HT1080 (cell line): ENCODE data around the gene NLGN2. TPM values are rescaled to one million over a fixed set of nuclear protein-coding genes. Genes with fewer than 3 reads are reported as not detected.

Source experiments
- DNase-seq: peaks from one replicate; pipeline ENCODE4 v3.0.0-alpha.2; 2015; ENCODE audit warnings: low read depth
- total RNA-seq: library from RNA; depleted of rRNA; stranded (reverse); fragments of >200 nt; shearing (Covaris generic); gene quantifications from 2 replicates; pipeline ENCODE4 v1.2.3, GENCODE V29; 2014

NLGN2 gene
- total RNA-seq, 1 experiment from 2014 or later, result 7.4 TPM

- DNase-seq, result peak; percentile 75
These were observed 5.8 kb downstream of the NLGN2 start for GRCh38 chr17:7413346-7413985.

- DNase-seq, result no peak
These were observed 7.2 kb downstream of the NLGN2 start for GRCh38 chr17:7414837-7415236.

DNA sequence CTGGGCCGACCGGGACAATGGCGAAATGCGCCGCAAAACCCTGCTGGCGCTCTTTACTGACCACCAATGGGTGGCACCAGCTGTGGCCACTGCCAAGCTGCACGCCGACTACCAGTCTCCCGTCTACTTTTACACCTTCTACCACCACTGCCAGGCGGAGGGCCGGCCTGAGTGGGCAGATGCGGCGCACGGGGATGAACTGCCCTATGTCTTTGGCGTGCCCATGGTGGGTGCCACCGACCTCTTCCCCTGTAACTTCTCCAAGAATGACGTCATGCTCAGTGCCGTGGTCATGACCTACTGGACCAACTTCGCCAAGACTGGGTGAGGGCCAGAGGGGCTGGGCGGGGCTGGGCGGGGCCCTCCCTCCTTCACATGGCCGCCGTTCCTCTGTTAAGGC is 8.1 kb downstream of the NLGN2 start:
- no peak for DNase-seq

DNA sequence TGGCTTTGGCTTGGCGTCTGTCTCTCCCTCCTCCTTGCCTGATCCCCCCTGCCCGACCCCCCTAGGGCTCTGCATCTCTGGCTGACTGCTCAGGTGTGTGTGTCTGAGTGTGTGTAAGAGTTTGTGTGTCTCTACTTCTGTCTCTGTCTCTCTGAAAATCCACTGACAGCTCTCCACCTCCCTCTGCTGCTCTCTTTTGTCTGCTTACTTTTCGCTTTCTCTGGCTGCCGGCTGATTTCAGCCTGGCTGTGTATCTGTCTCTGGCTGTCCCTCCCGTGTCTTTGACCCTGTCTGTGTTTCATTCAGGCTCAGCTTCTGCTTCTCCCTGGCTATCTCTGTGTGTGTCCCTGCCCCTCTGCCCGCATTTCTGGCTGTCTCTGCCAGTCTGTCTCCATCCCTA is 8.7 kb downstream of the NLGN2 start:
- DNase-seq, result no peak

GRCh38 chr17:7417056-7417655 is 9.5 kb downstream of the NLGN2 start:
- no peak for DNase-seq

GRCh38 chr17:7418472-7419152 is 11.0 kb downstream of the NLGN2 start:
- no peak for DNase-seq

DNA sequence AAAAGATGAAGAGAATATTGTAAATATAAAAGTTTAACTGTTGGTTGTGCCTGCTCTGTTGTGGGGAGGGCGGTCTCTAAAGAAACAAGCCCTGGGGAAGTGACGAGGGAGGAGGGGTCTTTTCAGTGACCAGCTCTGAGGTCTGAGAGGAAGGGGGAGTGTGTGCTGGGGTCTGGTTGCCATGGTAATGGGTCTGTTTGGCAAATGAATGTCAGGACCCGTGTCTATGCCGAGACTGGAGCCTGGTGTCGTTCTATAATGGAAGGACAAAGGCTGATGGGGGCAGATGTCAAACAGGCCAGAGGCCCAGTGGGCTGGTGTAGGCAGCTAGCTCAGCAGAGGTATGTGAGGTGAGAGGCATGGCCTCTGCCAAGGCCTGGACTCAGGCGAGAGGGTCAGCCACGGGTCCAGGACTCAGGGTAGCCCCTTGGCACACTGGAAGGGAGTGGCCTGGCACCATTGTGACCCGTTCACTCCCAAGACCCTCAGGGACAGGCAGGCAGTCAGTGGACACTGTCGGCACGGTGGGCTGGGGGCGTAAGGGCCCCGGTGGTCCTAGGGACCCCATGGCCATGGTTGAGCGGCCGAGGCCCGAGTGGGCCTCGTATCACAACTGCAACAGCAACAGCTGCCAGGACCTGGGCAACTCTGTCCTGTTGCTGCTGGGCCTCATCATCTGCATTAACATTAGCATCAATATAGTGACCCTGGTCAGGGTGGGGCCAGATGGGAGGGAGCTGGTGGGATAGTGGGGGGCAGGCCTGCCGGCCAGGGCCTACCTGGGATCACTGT is 12.4 kb downstream of the NLGN2 start, which contains the start of gene SPEM1:
Gene SPEM1 (plus strand): TSS at position 506 of the 792 bp plus-strand sequence. CDS start 61 bp downstream, at position 567.
- DNase-seq, result no peak

DNA sequence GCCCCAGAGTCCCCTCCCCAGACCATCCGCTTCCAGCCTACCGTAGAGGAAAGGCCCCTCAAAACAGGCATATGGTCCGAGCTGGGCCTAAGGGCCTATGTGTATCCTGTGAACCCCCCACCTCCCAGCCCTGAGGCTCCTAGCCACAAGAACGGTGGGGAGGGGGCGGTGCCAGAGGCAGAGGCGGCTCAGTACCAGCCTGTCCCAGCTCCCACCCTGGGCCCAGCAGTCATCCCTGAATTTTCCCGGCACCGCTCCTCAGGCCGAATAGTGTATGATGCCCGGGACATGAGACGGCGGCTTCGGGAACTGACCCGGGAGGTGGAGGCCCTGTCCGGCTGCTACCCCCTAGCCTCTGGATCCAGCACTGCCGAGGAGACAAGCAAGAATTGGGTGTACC is 13.5 kb downstream of the NLGN2 start:
- no peak for DNase-seq

DNA sequence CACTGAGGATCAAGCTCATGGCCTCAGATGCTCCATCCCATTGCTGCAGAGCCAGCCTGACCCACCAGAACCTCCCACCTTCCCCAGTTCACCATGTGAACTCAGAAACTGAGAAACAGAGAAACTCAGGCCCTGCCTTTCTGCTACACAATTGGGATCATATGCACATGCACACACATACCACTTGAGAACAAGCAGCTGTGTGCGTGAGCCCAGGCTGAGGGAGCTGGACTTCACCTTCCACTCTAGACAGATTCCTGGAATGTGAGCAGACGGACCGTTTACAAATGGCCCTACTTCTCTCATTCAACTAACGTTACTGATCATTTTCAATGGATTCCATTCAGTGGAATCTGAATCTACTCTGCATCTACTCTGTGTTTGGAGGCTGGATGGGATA is 16.0 kb downstream of the NLGN2 start:
- DNase-seq, result no peak

DNA sequence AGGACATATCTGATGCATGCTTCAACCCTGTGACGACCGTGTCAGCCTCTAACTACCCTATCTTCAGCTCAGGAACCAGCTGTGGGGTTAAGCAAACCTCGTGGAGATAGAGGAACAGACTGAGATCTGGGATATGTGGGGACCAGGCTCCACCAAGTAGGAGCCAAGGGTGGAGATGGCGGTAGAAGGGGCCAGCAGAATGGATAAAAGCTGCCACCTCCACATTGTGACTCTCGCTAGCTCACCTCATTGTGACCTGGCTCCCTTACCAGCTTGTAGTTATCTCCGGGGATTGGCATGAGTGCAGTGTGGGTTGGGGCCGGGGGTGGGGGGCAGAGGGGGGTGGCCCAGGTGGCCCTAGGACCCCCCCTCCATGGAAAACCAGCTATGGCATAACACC is 17.7 kb downstream of the NLGN2 start, which contains the start of gene SPEM2:
Gene SPEM2 (plus strand): TSS at position 301 of the 400 bp plus-strand sequence. CDS start 73 bp downstream, at position 374.
- DNase-seq, result no peak

DNA sequence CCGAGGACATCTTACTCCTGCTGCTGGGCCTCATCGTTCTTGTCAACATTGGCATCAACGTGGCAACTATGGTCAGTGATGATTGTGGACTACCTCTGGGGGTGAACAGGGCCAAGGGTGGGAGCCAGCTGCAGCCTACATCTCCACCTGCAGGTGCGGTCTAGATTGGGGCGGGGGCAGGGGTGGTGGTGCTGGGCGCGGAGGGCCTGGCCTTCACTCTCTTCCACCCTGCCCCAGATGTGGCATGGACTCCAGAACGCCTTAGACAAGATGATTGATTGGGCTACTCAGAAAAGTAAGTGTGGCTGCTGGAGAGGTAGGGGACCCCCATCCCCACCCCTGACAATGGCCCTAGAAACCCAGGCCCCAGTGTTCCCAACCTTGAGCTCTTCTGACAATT is 18.1 kb downstream of the NLGN2 start:
- DNase-seq, result no peak

DNA sequence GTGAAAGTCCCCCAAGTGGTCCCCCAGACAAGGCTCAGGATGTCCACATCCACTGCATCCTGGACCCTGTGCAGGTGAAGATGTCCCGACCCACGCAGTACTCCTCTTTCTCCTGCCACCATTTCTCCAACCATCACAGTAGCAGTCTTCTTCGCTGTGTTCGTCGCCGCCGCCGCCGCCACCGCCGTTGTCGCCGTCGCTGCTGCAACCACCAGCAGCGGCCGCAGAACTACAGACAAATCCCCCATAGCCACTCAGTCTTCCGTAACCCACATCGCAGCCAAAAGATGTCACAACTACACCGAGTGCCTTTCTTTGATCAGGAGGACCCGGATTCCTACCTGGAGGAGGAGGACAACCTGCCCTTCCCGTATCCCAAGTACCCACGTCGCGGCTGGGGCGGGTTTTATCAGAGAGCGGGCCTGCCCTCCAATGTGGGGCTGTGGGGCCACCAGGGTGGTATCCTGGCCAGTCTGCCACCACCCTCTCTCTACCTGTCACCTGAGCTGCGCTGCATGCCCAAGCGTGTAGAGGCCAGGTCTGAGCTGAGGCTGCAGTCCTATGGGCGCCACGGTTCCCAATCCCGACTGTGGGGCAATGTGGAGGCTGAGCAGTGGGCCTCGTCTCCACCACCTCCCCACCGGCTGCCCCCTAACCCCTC is 18.7 kb downstream of the NLGN2 start:
- DNase-seq, result no peak

- DNase-seq, result no peak
These were observed 19.3 kb downstream of the NLGN2 start for GRCh38 chr17:7426896-7427489.

DNA sequence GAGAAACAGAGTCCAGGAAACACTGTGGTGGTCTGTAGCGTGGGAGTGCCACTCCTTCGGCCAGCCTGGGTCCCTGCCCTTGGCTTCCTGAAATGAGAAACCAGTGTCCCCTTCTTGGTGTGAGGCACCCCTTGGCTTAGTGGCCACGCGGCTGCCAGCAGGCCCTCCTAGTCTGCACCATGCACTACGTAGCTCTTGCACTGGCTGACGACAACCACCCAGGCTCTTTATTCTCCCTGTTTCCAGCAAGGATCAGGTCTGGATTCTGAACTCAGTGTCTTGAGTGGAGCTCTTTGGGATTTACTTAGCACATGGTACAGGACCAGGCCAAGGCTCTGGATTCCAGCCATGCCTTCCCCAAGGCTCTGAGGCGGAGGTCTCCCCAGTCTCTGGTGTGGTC is 19.9 kb downstream of the NLGN2 start:
- DNase-seq, result no peak

DNA sequence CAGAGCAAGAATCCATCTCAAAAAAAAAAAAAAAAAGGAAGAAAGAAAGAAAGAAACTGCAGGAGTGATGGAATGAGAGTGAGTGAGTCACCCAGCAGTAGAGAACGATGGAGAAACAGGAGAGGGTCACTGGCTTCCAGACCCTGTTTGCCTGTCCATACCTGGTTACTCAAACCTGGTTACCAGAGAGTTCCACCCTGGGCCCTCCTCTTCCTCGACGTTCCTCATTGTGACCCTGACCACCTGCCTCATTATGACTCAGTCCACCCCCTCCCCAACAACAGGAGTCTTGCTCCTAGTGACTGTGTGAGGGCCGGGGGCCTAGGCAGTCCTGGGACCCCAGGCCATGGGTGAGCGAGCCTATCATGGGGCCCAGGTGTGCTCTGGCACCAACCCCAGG is 20.9 kb downstream of the NLGN2 start, which contains the start of gene SPEM3:
Gene SPEM3 (plus strand): TSS at position 301 of the 400 bp plus-strand sequence. CDS start 46 bp downstream, at position 347.
- DNase-seq, result no peak

DNA sequence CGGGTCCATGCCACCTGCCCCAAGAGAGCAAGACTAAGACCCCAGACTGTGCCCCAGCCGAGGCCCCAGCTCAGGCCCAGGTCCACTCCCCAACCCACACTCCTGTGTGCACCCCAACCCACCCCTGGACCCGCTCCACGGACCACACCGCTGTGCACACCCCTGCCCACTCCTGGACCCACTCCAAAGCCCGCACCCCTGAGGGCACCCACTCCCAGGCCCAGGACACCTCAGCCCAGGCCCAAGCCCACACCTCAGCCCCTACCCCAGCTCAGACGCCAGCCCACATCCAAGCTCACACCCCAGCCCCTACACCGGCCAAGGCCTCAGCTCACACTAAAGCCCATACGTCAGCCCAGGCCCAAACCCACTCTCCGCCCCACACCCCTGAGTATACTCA is 22.1 kb downstream of the NLGN2 start:
- DNase-seq, result no peak

- no peak for DNase-seq
These were observed 23.6 kb downstream of the NLGN2 start for GRCh38 chr17:7431231-7431630.

- no peak for DNase-seq
These were observed 24.7 kb downstream of the NLGN2 start for GRCh38 chr17:7432296-7432695.

GRCh38 chr17:7435676-7436555 is 28.3 kb downstream of the NLGN2 start:
- DNase-seq, result no peak
